BLaER1 (cell line): ENCODE results near the gene ZNF639.
"Not testable (repeated sequence)": the region's sequence is repeated elsewhere in the genome, so short reads cannot be mapped to it uniquely, and the experiment has no call there.

ENCODE experiments used
- H3K27ac ChIP-seq: shearing (Covaris generic); formaldehyde crosslinking; 2 replicates; pipeline ENCODE4 v1.8.1; 2022
- H3K27me3 ChIP-seq: shearing (Covaris generic); formaldehyde crosslinking; 2 replicates; pipeline ENCODE4 v1.8.1; 2022
- H3K36me3 ChIP-seq: shearing (Covaris generic); formaldehyde crosslinking; 2 replicates; pipeline ENCODE4 v1.8.1; 2022
- H3K4me1 ChIP-seq: shearing (Covaris generic); formaldehyde crosslinking; 2 replicates; pipeline ENCODE4 v1.8.1; 2022
- H3K4me2 ChIP-seq: shearing (Covaris generic); formaldehyde crosslinking; 2 replicates; pipeline ENCODE4 v1.8.1; 2022
- H3K4me3 ChIP-seq: shearing (Covaris generic); formaldehyde crosslinking; 2 replicates; pipeline ENCODE4 v1.8.1; 2022
- H3K9ac ChIP-seq: shearing (Covaris generic); formaldehyde crosslinking; 2 replicates; pipeline ENCODE4 v1.8.1; 2022
- H3K9me3 ChIP-seq: shearing (Covaris generic); formaldehyde crosslinking; 2 replicates; pipeline ENCODE4 v1.8.1; 2022
- H4K20me1 ChIP-seq: shearing (Covaris generic); formaldehyde crosslinking; 2 replicates; pipeline ENCODE4 v1.8.1; 2022
- Cebpa-rat ChIP-seq: shearing (Covaris generic); IDR thresholded peaks from 2 replicates; pipeline ENCODE4 v1.8.1; 2022

Gene ZNF639

DNA sequence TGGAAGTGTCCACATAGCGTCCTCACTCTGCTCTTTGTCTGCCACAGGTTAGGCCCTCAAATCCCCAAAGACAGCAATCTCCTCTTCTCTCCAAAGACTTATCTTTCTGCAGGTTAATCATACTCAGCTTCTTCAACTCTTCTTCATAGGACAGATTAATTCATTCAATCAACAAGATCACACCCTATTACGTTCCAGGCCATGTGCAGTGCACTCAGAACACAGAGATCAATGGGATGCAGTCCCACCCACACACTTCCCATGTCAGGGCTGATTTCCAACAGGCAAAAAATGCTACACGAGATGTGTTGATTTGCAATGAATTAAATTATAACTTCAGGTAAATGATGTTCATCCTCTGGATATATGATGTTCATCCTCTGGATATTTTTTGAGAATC lies 33.5 kb upstream of the ZNF639 start:
- Histone ChIP-seq H3K27ac (no peak overlapping the region), H3K9me3 (no peaks in the 10 kb centered on the region), H3K36me3 (no peaks in the 10 kb centered on the region), H4K20me1 (no peaks in the 10 kb centered on the region), H3K9ac (no peak overlapping the region), H3K4me1 (no peaks in the 10 kb centered on the region), H3K4me3 (no peak overlapping the region), H3K27me3 (no peaks in the 10 kb centered on the region), H3K4me2 (no peak overlapping the region)
- TF ChIP-seq Cebpa-rat = no peak

GRCh38 chr3:179292450-179292849 lies 30.4 kb upstream of the ZNF639 start:
- Histone ChIP-seq H3K36me3 (no peaks in the 10 kb centered on the region), H3K9me3 (no peaks in the 10 kb centered on the region), H4K20me1 (no peaks in the 10 kb centered on the region), H3K4me1 (no peaks in the 10 kb centered on the region), H3K27ac (no peak overlapping the region), H3K27me3 (no peaks in the 10 kb centered on the region), H3K4me3 (no peak overlapping the region), H3K9ac (no peak overlapping the region), H3K4me2 (no peak overlapping the region)
- no peak for TF ChIP-seq Cebpa-rat

DNA sequence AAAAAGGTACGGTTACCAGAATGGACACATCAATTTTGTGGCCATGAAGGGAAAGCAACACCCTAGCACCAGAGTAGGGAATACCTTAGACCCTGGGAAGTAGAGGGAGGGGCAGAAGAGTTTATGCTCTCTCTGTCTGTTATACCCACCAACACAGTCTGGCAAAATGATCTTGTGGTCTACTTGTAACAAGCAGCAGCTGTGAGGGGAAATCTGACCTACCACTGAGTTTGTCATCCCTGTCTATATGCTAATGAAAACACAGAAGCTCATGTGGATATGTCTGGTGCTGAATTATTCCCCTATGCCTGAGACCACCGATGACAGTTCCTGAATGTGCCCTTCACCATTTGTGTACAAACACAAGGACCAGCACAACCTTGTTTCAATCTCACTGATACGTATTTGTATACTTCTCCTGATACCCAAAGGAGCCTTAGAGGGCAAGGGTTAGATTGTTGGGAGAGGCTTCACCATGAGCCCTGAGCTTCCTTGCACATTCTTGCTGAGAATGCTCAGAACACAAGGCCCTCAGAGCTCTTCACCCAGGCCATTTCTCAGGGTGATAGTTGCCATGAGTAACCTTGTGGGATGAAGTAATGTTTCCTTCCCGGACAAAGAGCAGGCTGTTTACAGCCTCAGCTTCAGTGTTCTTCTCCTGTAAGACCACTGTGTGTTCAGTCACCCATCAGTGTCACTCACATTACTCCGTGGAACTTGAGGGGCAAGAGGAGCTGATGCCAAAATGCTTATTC lies 24.7 kb upstream of the ZNF639 start:
- Histone ChIP-seq H3K27ac (no peak overlapping the region), H3K27me3 (no peaks in the 10 kb centered on the region), H3K4me2 (no peak overlapping the region), H3K4me3 (no peak overlapping the region), H3K4me1 (no peaks in the 10 kb centered on the region), H3K9me3 (peaks cover 11% of the 10 kb centered on the region; the same call in 1 of the 2 replicates), H3K36me3 (no peaks in the 10 kb centered on the region), H4K20me1 (no peaks in the 10 kb centered on the region), H3K9ac (no peak overlapping the region)
- TF ChIP-seq Cebpa-rat = no peak

GRCh38 chr3:179299316-179299715 lies 23.5 kb upstream of the ZNF639 start:
- H3K9me3 ChIP-seq = peaks cover 11% of the 10 kb centered on the region; the same call in 1 of the 2 replicates
- H4K20me1 ChIP-seq = no peaks in the 10 kb centered on the region
- H3K4me1 ChIP-seq = no peaks in the 10 kb centered on the region
- no peak for TF ChIP-seq Cebpa-rat
- H3K9ac ChIP-seq = no peak overlapping the region
- H3K4me2 ChIP-seq = no peak overlapping the region
- H3K4me3 ChIP-seq = no peak overlapping the region
- no peaks in the 10 kb centered on the region for H3K36me3 ChIP-seq
- H3K27me3 ChIP-seq = no peaks in the 10 kb centered on the region
- H3K27ac ChIP-seq = no peak overlapping the region

DNA sequence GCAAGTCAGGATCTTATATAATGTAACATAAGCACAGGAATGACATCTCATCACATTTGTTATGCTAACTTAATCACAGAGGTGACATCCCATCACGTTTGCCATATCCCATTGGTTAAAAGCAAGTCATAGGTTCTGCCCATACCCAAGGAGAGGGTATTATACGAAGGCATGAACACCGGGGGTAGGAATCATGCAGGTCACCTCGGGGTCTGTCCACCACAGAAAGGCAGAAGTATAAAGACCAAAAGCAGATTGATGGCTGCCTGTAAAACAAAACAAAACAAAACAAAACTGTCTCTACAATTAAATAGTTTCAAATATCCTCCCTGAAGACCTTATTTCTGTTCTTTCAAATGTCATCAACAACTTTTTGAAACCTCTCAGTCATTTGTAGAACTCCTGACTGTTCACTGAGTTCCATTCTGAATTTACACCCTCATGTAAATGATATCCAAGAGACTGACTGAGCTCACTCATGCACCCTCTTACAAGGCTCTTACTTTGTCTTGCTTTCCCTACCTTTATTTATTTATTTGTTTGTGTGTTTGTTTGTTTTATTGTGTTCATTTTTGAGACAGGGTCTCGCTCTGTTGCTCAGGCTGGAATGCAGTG lies 22.7 kb upstream of the ZNF639 start:
- no peak overlapping the region for H3K9ac ChIP-seq
- H3K27me3 ChIP-seq = no peaks in the 10 kb centered on the region
- no peaks in the 10 kb centered on the region for H4K20me1 ChIP-seq
- no peak overlapping the region for H3K4me2 ChIP-seq
- H3K36me3 ChIP-seq = no peaks in the 10 kb centered on the region
- H3K27ac ChIP-seq = no peak overlapping the region
- H3K4me3 ChIP-seq = no peak overlapping the region
- TF ChIP-seq Cebpa-rat = no peak
- peaks cover 11% of the 10 kb centered on the region; the same call in 1 of the 2 replicates for H3K9me3 ChIP-seq
- no peaks in the 10 kb centered on the region for H3K4me1 ChIP-seq

DNA sequence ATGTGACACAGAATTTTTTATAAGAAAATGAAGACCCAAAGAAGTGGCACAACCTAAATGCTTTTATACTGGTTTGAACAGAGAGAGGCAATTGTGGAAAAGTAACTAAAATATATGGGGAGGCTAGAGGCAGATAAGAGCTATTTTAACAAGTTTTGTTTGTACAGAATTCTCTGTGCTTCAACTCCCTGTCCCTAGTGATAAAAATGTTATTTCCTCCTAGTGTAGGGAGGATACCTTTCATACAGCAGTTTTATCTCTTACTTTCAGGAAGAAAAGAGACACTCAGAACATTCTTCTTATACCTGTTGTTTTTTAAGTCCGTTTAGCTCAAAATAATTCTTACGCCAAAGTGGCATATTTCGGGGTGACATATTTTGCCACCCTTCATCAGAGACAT lies 21.2 kb upstream of the ZNF639 start:
- H3K9ac ChIP-seq = no peak overlapping the region
- H3K27ac ChIP-seq = no peak overlapping the region
- no peaks in the 10 kb centered on the region for H3K4me1 ChIP-seq
- no peak overlapping the region for H3K4me2 ChIP-seq
- H4K20me1 ChIP-seq = no peaks in the 10 kb centered on the region
- H3K9me3 ChIP-seq = peaks cover 11% of the 10 kb centered on the region; the same call in 1 of the 2 replicates
- no peaks in the 10 kb centered on the region for H3K27me3 ChIP-seq
- no peaks in the 10 kb centered on the region for H3K36me3 ChIP-seq
- TF ChIP-seq Cebpa-rat = no peak
- H3K4me3 ChIP-seq = no peak overlapping the region

GRCh38 chr3:179302111-179302510 lies 20.7 kb upstream of the ZNF639 start:
- Histone ChIP-seq H3K4me2 (no peak overlapping the region), H3K36me3 (no peaks in the 10 kb centered on the region), H3K4me1 (no peaks in the 10 kb centered on the region), H3K4me3 (no peak overlapping the region), H3K9me3 (peaks cover 11% of the 10 kb centered on the region; the same call in 1 of the 2 replicates), H3K27me3 (no peaks in the 10 kb centered on the region), H3K9ac (no peak overlapping the region), H4K20me1 (no peaks in the 10 kb centered on the region), H3K27ac (no peak overlapping the region)
- no peak for TF ChIP-seq Cebpa-rat

DNA sequence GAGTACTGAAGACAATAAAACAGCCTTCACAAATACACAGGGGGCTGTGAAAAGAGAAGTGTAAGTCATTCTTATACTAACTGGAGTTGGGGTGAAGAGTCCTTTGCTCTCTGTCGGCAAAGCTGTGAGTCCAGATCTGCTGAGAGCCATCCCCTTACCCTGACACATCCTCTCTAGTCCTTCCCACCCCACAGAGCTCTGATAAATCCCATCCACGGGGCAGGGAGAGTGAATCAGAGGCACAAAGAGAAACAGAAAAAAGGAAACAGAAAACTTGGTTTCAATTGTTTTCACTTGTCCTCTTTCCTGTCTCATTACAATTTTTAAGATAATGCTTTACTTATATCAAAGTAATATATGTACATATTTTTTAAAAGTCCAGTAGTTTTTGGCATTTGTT lies 18.2 kb upstream of the ZNF639 start:
- Histone ChIP-seq H3K9ac (no peak overlapping the region), H3K4me2 (no peak overlapping the region), H3K4me3 (no peak overlapping the region), H3K4me1 (no peaks in the 10 kb centered on the region), H3K27me3 (no peaks in the 10 kb centered on the region), H3K27ac (no peak overlapping the region), H3K9me3 (peaks cover 5% of the 10 kb centered on the region; the same call in 1 of the 2 replicates), H3K36me3 (no peaks in the 10 kb centered on the region), H4K20me1 (no peaks in the 10 kb centered on the region)
- no peak for TF ChIP-seq Cebpa-rat

- not testable (repeated sequence) for H3K36me3 ChIP-seq, H3K9me3 ChIP-seq, H3K27ac ChIP-seq, H3K4me1 ChIP-seq, H3K4me2 ChIP-seq, H4K20me1 ChIP-seq, H3K27me3 ChIP-seq, H3K9ac ChIP-seq, H3K4me3 ChIP-seq
Measured at GRCh38 chr3:179307362-179307761, 15.5 kb upstream of the ZNF639 start.

DNA sequence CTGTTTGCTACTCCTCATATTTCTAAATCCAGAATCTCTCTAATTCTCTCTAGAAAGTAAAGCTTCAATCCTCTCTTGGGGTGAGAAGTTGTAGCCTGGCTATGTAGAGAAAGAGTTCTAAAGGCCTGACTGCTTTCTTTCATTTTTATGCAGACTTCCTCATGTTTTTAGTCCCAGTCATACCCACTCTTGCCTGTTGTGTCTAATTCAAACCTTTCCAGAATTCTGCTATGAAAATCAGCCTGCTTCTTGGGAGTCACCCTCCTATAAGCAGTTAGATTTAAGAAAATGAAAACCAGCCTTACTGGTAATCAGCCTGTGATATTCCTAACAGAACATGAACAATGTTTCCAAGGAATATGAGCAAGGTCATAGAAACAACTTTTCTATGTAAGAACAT lies 14.8 kb upstream of the ZNF639 start:
- H3K9me3 ChIP-seq = no peaks in the 10 kb centered on the region
- no peaks in the 10 kb centered on the region for H3K36me3 ChIP-seq
- H3K4me3 ChIP-seq = no peak overlapping the region
- H3K9ac ChIP-seq = no peak overlapping the region
- no peak for TF ChIP-seq Cebpa-rat
- no peak overlapping the region for H3K27ac ChIP-seq
- H3K4me2 ChIP-seq = no peak overlapping the region
- H3K27me3 ChIP-seq = no peaks in the 10 kb centered on the region
- no peaks in the 10 kb centered on the region for H4K20me1 ChIP-seq
- no peaks in the 10 kb centered on the region for H3K4me1 ChIP-seq
